Panc1 (cell line): ENCODE measurements around the gene CHST15.

Experiments
- POLR2AphosphoS5 ChIP-seq: IDR thresholded peaks from 2 replicates; pipeline ENCODE4 v1.6.1; 2012; ENCODE audit warnings: mild to moderate bottlenecking, low read depth, low read length, moderate library complexity
- REST ChIP-seq, 2 experiments: IDR thresholded peaks; 2 replicates each; pipeline ENCODE4 v1.6.1; 2011 to 2012; ENCODE audit warnings: low read depth in 2 of 2, control low read depth in 1 of 2, low read length in 1 of 2, mild to moderate bottlenecking in 1 of 2, moderate library complexity in 1 of 2; ENCODE audit not compliant: insufficient read depth in 1 of 2
- SIN3A ChIP-seq: IDR thresholded peaks from 2 replicates; pipeline ENCODE4 v1.6.1; 2012; ENCODE audit warnings: low read depth, mild to moderate bottlenecking, low read length, moderate library complexity, borderline replicate concordance; ENCODE audit not compliant: insufficient read depth
- TF ChIP-seq, protein P1 (sequence below): fragments of 450-650 bp; IDR thresholded peaks from 2 replicates; pipeline ENCODE4 v1.5.1; 2017; ENCODE audit warnings: mild to moderate bottlenecking

GRCh38 chr10:124005991-124006392, 87.4 kb downstream of the CHST15 start:
- no peak for TF ChIP-seq REST (IDR thresholded peaks at IDR 0.05; ENCODE audit: insufficient read depth in 1 of 2, low read depth in 2 of 2, low read length in 1 of 2)
- TF ChIP-seq, protein P1, sequence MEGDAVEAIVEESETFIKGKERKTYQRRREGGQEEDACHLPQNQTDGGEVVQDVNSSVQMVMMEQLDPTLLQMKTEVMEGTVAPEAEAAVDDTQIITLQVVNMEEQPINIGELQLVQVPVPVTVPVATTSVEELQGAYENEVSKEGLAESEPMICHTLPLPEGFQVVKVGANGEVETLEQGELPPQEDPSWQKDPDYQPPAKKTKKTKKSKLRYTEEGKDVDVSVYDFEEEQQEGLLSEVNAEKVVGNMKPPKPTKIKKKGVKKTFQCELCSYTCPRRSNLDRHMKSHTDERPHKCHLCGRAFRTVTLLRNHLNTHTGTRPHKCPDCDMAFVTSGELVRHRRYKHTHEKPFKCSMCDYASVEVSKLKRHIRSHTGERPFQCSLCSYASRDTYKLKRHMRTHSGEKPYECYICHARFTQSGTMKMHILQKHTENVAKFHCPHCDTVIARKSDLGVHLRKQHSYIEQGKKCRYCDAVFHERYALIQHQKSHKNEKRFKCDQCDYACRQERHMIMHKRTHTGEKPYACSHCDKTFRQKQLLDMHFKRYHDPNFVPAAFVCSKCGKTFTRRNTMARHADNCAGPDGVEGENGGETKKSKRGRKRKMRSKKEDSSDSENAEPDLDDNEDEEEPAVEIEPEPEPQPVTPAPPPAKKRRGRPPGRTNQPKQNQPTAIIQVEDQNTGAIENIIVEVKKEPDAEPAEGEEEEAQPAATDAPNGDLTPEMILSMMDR = no peak
- no peak for TF ChIP-seq SIN3A
- TF ChIP-seq POLR2AphosphoS5 = no peak
